ENCODE results near the gene CNPY2. TPM values are rescaled to one million over a fixed set of nuclear protein-coding genes. Genes with fewer than 3 reads are reported as not detected.
A peak's percentile ranks its signal among the peaks of the same experiment; 100 is the strongest.
"Not testable (repeated sequence)": the region's sequence is repeated elsewhere in the genome, so short reads cannot be mapped to it uniquely, and the experiment has no call there.

CNPY2 gene
- polyA plus RNA-seq, 1 experiment, result 179 TPM

GRCh38 chr12:56271031-56271430 is 44.8 kb downstream of the CNPY2 start:
- TF ChIP-seq CTCF (IDR thresholded peaks at IDR 0.05; ENCODE audit: insufficient read depth, low read depth, low read length), result peak; percentile 68
- H3K27me3 ChIP-seq (ENCODE audit: control insufficient read depth, insufficient read depth, low read length), result no peaks in the 10 kb centered on the region
- ChIA-PET CTCF (interaction anchor here (1.0 to 3.6 kb wide), 6 partner anchors 8 to 225 kb away, joined by 3 to 13 read pairs (median 4); partner anchors contain the start of genes RNF41 and SMARCC2), POLR2A (no interaction called here)
- no peak overlapping the region for H3K4me3 ChIP-seq (ENCODE audit: low read depth, low read length)
- peaks cover 11% of the 10 kb centered on the region for H3K36me3 ChIP-seq (ENCODE audit: control insufficient read depth, insufficient read depth, low read length)
- no peak for DNase-seq (ENCODE audit: low read depth)

- POLR2A ChIA-PET, result interaction anchor here (1.2 kb wide), 1 partner anchor 9 kb away, joined by 5 read pairs; the partner anchor contains the start of gene ANKRD52
Measured at GRCh38 chr12:56267443-56268071, 48.2 kb downstream of the CNPY2 start.

GRCh38 chr12:56266693-56267442 is 48.9 kb downstream of the CNPY2 start, which contains the start of gene COQ10A:
Gene COQ10A, plus strand, starts transcription at chr12:56266942. Its CDS starts 177 bp downstream, at chr12:56267119.
- peak; percentile 41 for DNase-seq (ENCODE audit: low read depth)
- ChIA-PET CTCF (interaction anchor here (0.6 to 4.4 kb wide), 13 partner anchors 9 to 148 kb away, joined by 3 to 24 read pairs (median 4); partner anchors contain the start of genes ANKRD52, CNPY2, CS and RNF41), POLR2A (interaction anchor here (0.6 to 1.2 kb wide), 2 partner anchors 8 to 148 kb away, joined by 4 to 5 read pairs; partner anchors contain the start of gene ANKRD52)
- peak; percentile 82 for TF ChIP-seq CTCF (IDR thresholded peaks at IDR 0.05; ENCODE audit: insufficient read depth, low read depth, low read length)
- Histone ChIP-seq H3K4me3 (ENCODE audit: low read depth, low read length) (peak within 1 kb of the TSS; percentile 78), H3K27me3 (ENCODE audit: control insufficient read depth, insufficient read depth, low read length) (no peaks in the 10 kb centered on the region), H3K36me3 (ENCODE audit: control insufficient read depth, insufficient read depth, low read length) (0 out of 2 replicates have a peak, but pooled peaks cover 1% of the 10 kb centered on the region)

More at GRCh38 chr12:56267443-56268071, 48.2 kb downstream of the CNPY2 start:
- H3K27me3 ChIP-seq (ENCODE audit: control insufficient read depth, insufficient read depth, low read length), result no peaks in the 10 kb centered on the region
- CTCF ChIA-PET, result interaction anchor here (0.6 to 4.4 kb wide), 10 partner anchors 8 to 149 kb away, joined by 3 to 24 read pairs (median 4); partner anchors contain the start of genes ANKRD52, CS, RNF41 and ZC3H10
- peaks cover 1% of the 10 kb centered on the region; the same call in 1 of the 2 replicates for H3K36me3 ChIP-seq (ENCODE audit: control insufficient read depth, insufficient read depth, low read length)
- TF ChIP-seq CTCF (IDR thresholded peaks at IDR 0.05; ENCODE audit: insufficient read depth, low read depth, low read length), result no peak
- no peak for DNase-seq (ENCODE audit: low read depth)
- peak overlapping the region; percentile 78 for H3K4me3 ChIP-seq (ENCODE audit: low read depth, low read length)

GRCh38 chr12:56266068-56266692 is 49.6 kb downstream of the CNPY2 start:
- POLR2A ChIA-PET, result interaction anchor here (0.6 to 1.2 kb wide), 2 partner anchors 8 to 148 kb away, joined by 4 to 5 read pairs; partner anchors contain the start of gene ANKRD52
- not testable (repeated sequence) for H3K27me3 ChIP-seq (ENCODE audit: control insufficient read depth, insufficient read depth, low read length); DNase-seq (ENCODE audit: low read depth); H3K36me3 ChIP-seq (ENCODE audit: control insufficient read depth, insufficient read depth, low read length)
- peak overlapping the region; percentile 78 for H3K4me3 ChIP-seq (ENCODE audit: low read depth, low read length)
- CTCF ChIA-PET, result interaction anchor here (1.2 to 4.4 kb wide), 9 partner anchors 8 to 148 kb away, joined by 3 to 24 read pairs (median 5); partner anchors contain the start of genes ANKRD52, CNPY2, CS and RNF41

GRCh38 chr12:56262955-56263354 is 52.8 kb downstream of the CNPY2 start:
- POLR2A ChIA-PET; DNase-seq (ENCODE audit: low read depth): not testable (repeated sequence)
- CTCF ChIA-PET, result interaction anchor here (0.9 kb wide), 1 partner anchor 41 kb away, joined by 4 read pairs; the partner anchor contains the start of gene RNF41

More at GRCh38 chr12:56262955-56263354, 52.8 kb downstream of the CNPY2 start:
- not testable (repeated sequence) for H3K27me3 ChIP-seq (ENCODE audit: control insufficient read depth, insufficient read depth, low read length); H3K36me3 ChIP-seq (ENCODE audit: control insufficient read depth, insufficient read depth, low read length); H3K4me3 ChIP-seq (ENCODE audit: low read depth, low read length)

Data from BJ (cell line).